Astrocyte (in vitro differentiated cells and primary cell): ENCODE measurements around the gene DYNLRB1. TPM values are rescaled to one million over a fixed set of nuclear protein-coding genes. Genes with fewer than 3 reads are reported as not detected.

Experiments used
- DNase-seq: peaks from one replicate; pipeline ENCODE4 v3.0.0-alpha.2; 2010; ENCODE audit warnings: low read depth
- FAIRE-seq: peaks from 2 replicates; lab custom pipeline; 2011; peaks lifted over from hg19 to GRCh38; lab: Jason Lieb, UNC
- H2AFZ ChIP-seq: 2 replicates; pipeline ENCODE4 v1.6.0; 2012; ENCODE audit warnings: low read depth, low read length, inconsistent platforms
- H3K27ac ChIP-seq: 2 replicates; pipeline ENCODE4 v1.5.1; 2011; ENCODE audit warnings: low read depth, low read length, inconsistent platforms
- H3K27me3 ChIP-seq: 2 replicates; pipeline ENCODE4 v1.6.0; 2011; ENCODE audit warnings: low read length, inconsistent platforms; ENCODE audit not compliant: insufficient read depth
- H3K36me3 ChIP-seq: 2 replicates; pipeline ENCODE4 v1.5.1; 2011; ENCODE audit warnings: low read length, inconsistent platforms; ENCODE audit not compliant: insufficient read depth
- H3K4me1 ChIP-seq: 2 replicates; pipeline ENCODE4 v1.5.1; 2011; ENCODE audit warnings: low read length, inconsistent platforms; ENCODE audit not compliant: insufficient read depth
- H3K4me2 ChIP-seq: 2 replicates; pipeline ENCODE4 v1.6.0; 2012; ENCODE audit warnings: low read length, inconsistent platforms
- H3K4me3 ChIP-seq: 2 replicates; pipeline ENCODE4 v1.5.1; 2011; ENCODE audit warnings: low read depth, mild to moderate bottlenecking, low read length, inconsistent platforms; ENCODE audit not compliant: insufficient read depth
- H3K79me2 ChIP-seq: 2 replicates; pipeline ENCODE4 v1.6.0; 2012; ENCODE audit warnings: mild to moderate bottlenecking, low read length, inconsistent platforms; ENCODE audit not compliant: insufficient read depth
- H3K9ac ChIP-seq: 2 replicates; pipeline ENCODE4 v1.6.0; 2012; ENCODE audit warnings: mild to moderate bottlenecking, low read length, inconsistent platforms
- H3K9me3 ChIP-seq: 2 replicates; pipeline ENCODE4 v1.5.1; 2012; ENCODE audit warnings: low read depth, mild to moderate bottlenecking, low read length, inconsistent platforms; ENCODE audit not compliant: insufficient read depth
- H4K20me1 ChIP-seq: 2 replicates; pipeline ENCODE4 v1.6.0; 2012; ENCODE audit warnings: low read length, inconsistent platforms; ENCODE audit not compliant: insufficient read depth
- H3K27ac Mint-ChIP-seq: one replicate; pipeline ENCODE4 v1.8.0; 2021; ENCODE audit warnings: mild to moderate bottlenecking, mixed read lengths; ENCODE audit not compliant: unreplicated experiment
- H3K27me3 Mint-ChIP-seq: one replicate; pipeline ENCODE4 v1.8.0; 2021; ENCODE audit warnings: low read depth, mixed read lengths; ENCODE audit not compliant: unreplicated experiment
- H3K36me3 Mint-ChIP-seq: one replicate; pipeline ENCODE4 v1.8.0; 2021; ENCODE audit warnings: low read depth, mixed read lengths; ENCODE audit not compliant: unreplicated experiment
- H3K4me1 Mint-ChIP-seq: one replicate; pipeline ENCODE4 v1.8.0; 2021; ENCODE audit warnings: low read depth, mixed read lengths; ENCODE audit not compliant: unreplicated experiment
- H3K4me3 Mint-ChIP-seq: one replicate; pipeline ENCODE4 v1.8.0; 2021; ENCODE audit warnings: mild to moderate bottlenecking, moderate library complexity, mixed read lengths; ENCODE audit not compliant: unreplicated experiment
- H3K9me3 Mint-ChIP-seq: one replicate; pipeline ENCODE4 v1.8.0; 2021; ENCODE audit warnings: mild to moderate bottlenecking, mixed read lengths; ENCODE audit not compliant: unreplicated experiment
- EZH2 ChIP-seq: IDR thresholded peaks from 2 replicates; pipeline ENCODE4 v1.6.1; 2012; ENCODE audit warnings: mild to moderate bottlenecking, low read length, inconsistent platforms; ENCODE audit not compliant: insufficient read depth
- total RNA-seq: library from RNA; stranded (reverse); gene quantifications from 2 replicates; pipeline ENCODE4 v1.2.1, GENCODE V29; 2021
- TF ChIP-seq, protein P1 (sequence below): IDR thresholded peaks from 2 replicates; pipeline ENCODE4 v1.5.1; 2011; ENCODE audit warnings: low read depth, mild to moderate bottlenecking, inconsistent platforms, low read length, moderate library complexity; ENCODE audit not compliant: insufficient read depth

DYNLRB1 gene
- total RNA-seq, 1 donor from 2014 or later, result 118 TPM

DNA sequence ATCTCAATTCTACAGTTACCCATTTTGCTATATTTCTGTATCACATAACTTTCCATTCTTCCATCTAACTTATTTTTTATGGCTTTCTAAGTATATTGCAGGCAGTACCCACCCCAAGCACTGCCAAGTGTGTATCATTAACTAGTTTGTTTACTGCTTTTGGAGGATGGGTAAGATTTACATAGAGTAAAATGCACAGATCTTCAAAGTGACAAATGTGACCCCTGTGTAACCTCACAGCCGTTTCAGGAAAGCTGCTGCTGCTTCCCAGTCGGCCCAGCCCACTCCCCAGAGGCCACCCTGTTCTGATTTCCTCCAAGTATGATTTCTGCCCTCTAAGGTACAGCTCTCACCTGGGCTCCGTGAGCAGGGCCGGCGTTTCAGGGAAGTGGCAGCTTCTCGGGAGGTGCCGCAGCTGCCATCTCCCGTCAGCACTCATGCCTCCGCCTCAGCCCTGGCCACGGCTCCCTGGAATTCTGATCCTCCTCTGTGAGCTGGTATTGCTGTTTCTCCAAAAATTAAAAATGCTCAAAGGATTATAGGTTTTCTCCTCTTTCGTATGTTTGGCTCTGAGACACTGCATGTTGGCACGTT lies 27.3 kb downstream of the DYNLRB1 start:
- H3K27me3 ChIP-seq, result no peaks in the 10 kb centered on the region
- H2AFZ ChIP-seq, result no peak overlapping the region
- no peak for DNase-seq
- peaks cover 7% of the 10 kb centered on the region for H4K20me1 ChIP-seq
- TF ChIP-seq EZH2, result no peak
- TF ChIP-seq, protein P1, sequence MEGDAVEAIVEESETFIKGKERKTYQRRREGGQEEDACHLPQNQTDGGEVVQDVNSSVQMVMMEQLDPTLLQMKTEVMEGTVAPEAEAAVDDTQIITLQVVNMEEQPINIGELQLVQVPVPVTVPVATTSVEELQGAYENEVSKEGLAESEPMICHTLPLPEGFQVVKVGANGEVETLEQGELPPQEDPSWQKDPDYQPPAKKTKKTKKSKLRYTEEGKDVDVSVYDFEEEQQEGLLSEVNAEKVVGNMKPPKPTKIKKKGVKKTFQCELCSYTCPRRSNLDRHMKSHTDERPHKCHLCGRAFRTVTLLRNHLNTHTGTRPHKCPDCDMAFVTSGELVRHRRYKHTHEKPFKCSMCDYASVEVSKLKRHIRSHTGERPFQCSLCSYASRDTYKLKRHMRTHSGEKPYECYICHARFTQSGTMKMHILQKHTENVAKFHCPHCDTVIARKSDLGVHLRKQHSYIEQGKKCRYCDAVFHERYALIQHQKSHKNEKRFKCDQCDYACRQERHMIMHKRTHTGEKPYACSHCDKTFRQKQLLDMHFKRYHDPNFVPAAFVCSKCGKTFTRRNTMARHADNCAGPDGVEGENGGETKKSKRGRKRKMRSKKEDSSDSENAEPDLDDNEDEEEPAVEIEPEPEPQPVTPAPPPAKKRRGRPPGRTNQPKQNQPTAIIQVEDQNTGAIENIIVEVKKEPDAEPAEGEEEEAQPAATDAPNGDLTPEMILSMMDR, result no peak
- no peak for FAIRE-seq
- no peaks in the 10 kb centered on the region for H3K4me1 ChIP-seq
- H3K27me3 Mint-ChIP-seq, result no peaks in the 10 kb centered on the region
- H3K4me1 Mint-ChIP-seq, result no peaks in the 10 kb centered on the region
- H3K79me2 ChIP-seq, result no peaks in the 10 kb centered on the region
- H3K4me3 ChIP-seq, result no peak overlapping the region
- H3K36me3 ChIP-seq, result peaks cover 30% of the 10 kb centered on the region
- no peaks in the 10 kb centered on the region for H3K9me3 Mint-ChIP-seq
- H3K27ac ChIP-seq, result no peak overlapping the region
- peaks cover 24% of the 10 kb centered on the region for H3K36me3 Mint-ChIP-seq
- no peak overlapping the region for H3K27ac Mint-ChIP-seq
- H3K9ac ChIP-seq, result no peak overlapping the region
- no peak overlapping the region for H3K4me3 Mint-ChIP-seq
- H3K9me3 ChIP-seq, result no peaks in the 10 kb centered on the region
- H3K4me2 ChIP-seq, result no peak overlapping the region

DNA sequence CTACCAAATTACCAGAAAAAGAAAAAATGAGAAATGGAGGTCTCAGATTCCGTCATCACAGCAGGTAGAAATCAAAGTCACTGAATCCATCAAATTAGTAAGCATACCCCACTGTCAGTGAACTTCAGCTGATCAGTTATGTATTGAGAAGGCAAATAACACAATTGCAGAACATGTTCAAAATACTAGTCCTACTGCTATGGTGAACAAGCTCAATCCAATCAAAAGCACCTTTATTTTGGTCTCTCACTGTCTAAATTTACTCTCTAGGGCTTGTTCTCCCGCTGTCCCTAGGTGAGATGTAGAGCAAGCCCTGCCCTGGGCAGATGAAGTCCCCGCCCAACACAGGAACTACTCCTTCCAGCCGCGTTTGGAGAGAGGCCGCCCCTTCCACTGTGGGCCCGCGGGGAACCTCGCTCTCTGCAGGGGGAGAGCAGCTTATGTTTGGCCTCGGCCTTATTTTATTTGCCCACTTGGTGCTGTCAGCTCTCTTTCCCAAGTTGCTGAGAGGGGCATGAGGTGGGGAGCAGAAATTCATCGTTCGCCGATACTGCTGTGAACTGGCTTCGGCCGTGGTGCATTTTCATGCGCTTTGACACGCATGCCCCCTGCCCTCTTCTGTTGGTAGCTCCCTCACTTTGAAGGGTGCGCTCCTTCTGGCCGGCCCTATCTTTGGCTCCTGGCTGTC lies 28.0 kb downstream of the DYNLRB1 start:
- TF ChIP-seq, protein P1, result no peak
- no peak for TF ChIP-seq EZH2
- H3K27me3 Mint-ChIP-seq, result no peaks in the 10 kb centered on the region
- no peak overlapping the region for H3K4me3 Mint-ChIP-seq
- Histone ChIP-seq H3K9ac (no peak overlapping the region), H3K9me3 (no peaks in the 10 kb centered on the region), H4K20me1 (peaks cover under 1% of the 10 kb centered on the region), H3K4me1 (no peaks in the 10 kb centered on the region), H3K27me3 (no peaks in the 10 kb centered on the region), H3K4me3 (no peak overlapping the region), H2AFZ (no peak overlapping the region), H3K27ac (no peak overlapping the region), H3K36me3 (peaks cover 24% of the 10 kb centered on the region), H3K79me2 (no peaks in the 10 kb centered on the region), H3K4me2 (no peak overlapping the region)
- FAIRE-seq (no peak), DNase-seq (no peak)
- H3K9me3 Mint-ChIP-seq, result no peaks in the 10 kb centered on the region
- H3K4me1 Mint-ChIP-seq, result no peaks in the 10 kb centered on the region
- H3K36me3 Mint-ChIP-seq, result peaks cover 24% of the 10 kb centered on the region
- H3K27ac Mint-ChIP-seq, result no peak overlapping the region

DNA sequence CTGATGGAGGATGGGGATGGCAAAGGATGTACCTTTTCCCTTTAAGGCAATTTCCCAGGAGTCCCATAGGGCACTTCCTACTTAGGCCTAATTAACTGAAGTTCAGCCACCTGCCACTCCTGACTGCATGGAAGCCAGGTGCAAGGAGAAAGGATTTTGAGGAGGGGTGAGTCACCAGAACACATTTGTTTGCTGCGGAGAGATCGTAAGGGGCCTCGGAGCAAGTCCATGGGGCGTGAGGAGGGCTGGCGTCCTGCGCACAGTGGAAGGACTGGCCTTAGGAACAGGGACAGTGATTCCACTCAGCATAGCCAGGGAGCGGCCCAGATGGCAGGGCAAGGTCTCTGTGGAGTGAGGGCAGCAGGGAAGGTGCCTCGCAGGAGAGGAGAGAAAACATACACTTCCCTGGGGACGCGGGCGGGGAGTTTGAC lies 30.5 kb downstream of the DYNLRB1 start:
- Histone ChIP-seq H3K4me2 (no peak overlapping the region), H3K9me3 (no peaks in the 10 kb centered on the region), H3K9ac (no peak overlapping the region), H3K36me3 (peaks cover 2% of the 10 kb centered on the region), H3K27ac (no peak overlapping the region), H3K4me3 (no peak overlapping the region), H3K4me1 (no peaks in the 10 kb centered on the region), H2AFZ (no peak overlapping the region), H3K27me3 (no peaks in the 10 kb centered on the region), H4K20me1 (no peaks in the 10 kb centered on the region), H3K79me2 (no peaks in the 10 kb centered on the region)
- Mint-ChIP-seq H3K4me1 (no peaks in the 10 kb centered on the region), H3K9me3 (no peaks in the 10 kb centered on the region), H3K27ac (no peak overlapping the region), H3K36me3 (peaks cover 10% of the 10 kb centered on the region), H3K27me3 (no peaks in the 10 kb centered on the region), H3K4me3 (no peak overlapping the region)
- TF ChIP-seq EZH2, result no peak
- TF ChIP-seq, protein P1, result no peak
- no peak for DNase-seq
- FAIRE-seq, result no peak
